ENCODE results near the gene PPP1R37. TPM values are rescaled to one million over a fixed set of nuclear protein-coding genes. Genes with fewer than 3 reads are reported as not detected.

Gene PPP1R37
- total RNA-seq, 1 donor = 53.6 TPM

- Histone ChIP-seq H2AFZ (ENCODE audit: low read length) (no peak overlapping the region), H3K27ac (ENCODE audit: low read depth, low read length) (no peak overlapping the region), H3K4me3 (ENCODE audit: insufficient read depth, low read length) (no peak overlapping the region), H3K4me2 (ENCODE audit: insufficient read depth, low read length) (no peak overlapping the region), H3K79me2 (ENCODE audit: insufficient read depth, low read length) (no peaks in the 10 kb centered on the region), H3K9me3 (ENCODE audit: low read depth, low read length) (no peaks in the 10 kb centered on the region), H3K4me1 (ENCODE audit: insufficient read depth, low read length) (no peaks in the 10 kb centered on the region), H3K36me3 (ENCODE audit: insufficient read depth, low read length) (peaks cover 20% of the 10 kb centered on the region), H3K27me3 (ENCODE audit: insufficient read depth, low read length) (no peaks in the 10 kb centered on the region), H4K20me1 (ENCODE audit: insufficient read depth, low read length) (peaks cover 9% of the 10 kb centered on the region)
- no peak for TF ChIP-seq CTCF (IDR thresholded peaks at IDR 0.05; ENCODE audit: extremely low read depth, low read depth, low read length)
- DNase-seq (ENCODE audit: insufficient read length, low spot score, missing footprints) = peak; percentile 73
Measured at GRCh38 chr19:45145270-45146189, 52.6 kb downstream of the PPP1R37 start.

- peak; percentile 88 for DNase-seq (ENCODE audit: insufficient read length, low spot score, missing footprints)
- no peaks in the 10 kb centered on the region for H3K4me1 ChIP-seq (ENCODE audit: insufficient read depth, low read length)
- H4K20me1 ChIP-seq (ENCODE audit: insufficient read depth, low read length) = peaks cover 16% of the 10 kb centered on the region
- no peaks in the 10 kb centered on the region for H3K9me3 ChIP-seq (ENCODE audit: low read depth, low read length)
- no peak overlapping the region for H3K27ac ChIP-seq (ENCODE audit: low read depth, low read length)
- H3K4me2 ChIP-seq (ENCODE audit: insufficient read depth, low read length) = no peak overlapping the region
- H3K79me2 ChIP-seq (ENCODE audit: insufficient read depth, low read length) = no peaks in the 10 kb centered on the region
- H3K36me3 ChIP-seq (ENCODE audit: insufficient read depth, low read length) = peaks cover 20% of the 10 kb centered on the region
- peaks cover 2% of the 10 kb centered on the region for H3K27me3 ChIP-seq (ENCODE audit: insufficient read depth, low read length)
- no peak overlapping the region for H2AFZ ChIP-seq (ENCODE audit: low read length)
- H3K4me3 ChIP-seq (ENCODE audit: insufficient read depth, low read length) = no peak overlapping the region
- no peak for TF ChIP-seq CTCF (IDR thresholded peaks at IDR 0.05; ENCODE audit: extremely low read depth, low read depth, low read length)
Measured at GRCh38 chr19:45146251-45146650, 53.3 kb downstream of the PPP1R37 start.

- Histone ChIP-seq H4K20me1 (ENCODE audit: insufficient read depth, low read length) (peaks cover 19% of the 10 kb centered on the region), H3K9me3 (ENCODE audit: low read depth, low read length) (no peaks in the 10 kb centered on the region), H2AFZ (ENCODE audit: low read length) (no peak overlapping the region), H3K4me1 (ENCODE audit: insufficient read depth, low read length) (no peaks in the 10 kb centered on the region), H3K4me3 (ENCODE audit: insufficient read depth, low read length) (no peak overlapping the region), H3K27ac (ENCODE audit: low read depth, low read length) (no peak overlapping the region), H3K79me2 (ENCODE audit: insufficient read depth, low read length) (no peaks in the 10 kb centered on the region), H3K4me2 (ENCODE audit: insufficient read depth, low read length) (no peak overlapping the region), H3K27me3 (ENCODE audit: insufficient read depth, low read length) (peaks cover 7% of the 10 kb centered on the region), H3K36me3 (ENCODE audit: insufficient read depth, low read length) (peaks cover 20% of the 10 kb centered on the region)
- DNase-seq (ENCODE audit: insufficient read length, low spot score, missing footprints) = peak; percentile 83
- no peak for TF ChIP-seq CTCF (IDR thresholded peaks at IDR 0.05; ENCODE audit: extremely low read depth, low read depth, low read length)
Measured at GRCh38 chr19:45146741-45147205, 53.8 kb downstream of the PPP1R37 start.

All from osteoblast (primary cell).